ENCODE measurements around the gene RASGRP1.

DNA sequence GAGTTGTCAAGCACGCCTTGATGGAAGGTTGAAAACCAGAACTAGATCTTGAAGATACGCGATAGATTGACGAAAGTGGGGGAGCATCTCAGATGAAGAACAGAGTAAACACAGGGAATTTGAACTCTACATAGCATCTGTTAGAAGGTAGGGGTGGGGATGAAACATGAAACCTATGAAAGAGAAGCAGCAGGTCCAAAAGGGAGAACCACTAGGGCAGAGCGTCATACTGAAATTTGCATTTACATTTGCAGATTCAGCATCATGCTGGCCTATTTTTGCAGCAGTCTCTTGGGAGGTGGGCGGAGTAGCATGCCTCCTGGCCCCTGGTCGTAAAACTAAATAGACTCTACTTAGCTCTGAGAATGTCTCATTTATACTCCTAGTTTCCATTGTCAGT lies 46.1 kb upstream of the RASGRP1 start:
- TF ChIP-seq TARDBP (IDR thresholded peaks at IDR 0.05) (no peak), FOXM1 (IDR thresholded peaks at IDR 0.05; ENCODE audit: borderline replicate concordance) (no peak), NFRKB (IDR thresholded peaks at IDR 0.05) (no peak), SP1 (IDR thresholded peaks at IDR 0.05) (no peak), HDGF (IDR thresholded peaks at IDR 0.05; ENCODE audit: borderline replicate concordance) (no peak), FOXA1 (IDR thresholded peaks at IDR 0.05) (no peak), CTBP1 (IDR thresholded peaks at IDR 0.05; ENCODE audit: borderline replicate concordance) (no peak), FOXK2 (IDR thresholded peaks at IDR 0.05) (no peak), ARNT (IDR thresholded peaks at IDR 0.05) (no peak)
